ENCODE results near the gene PSMB10.

Gene PSMB10

DNA sequence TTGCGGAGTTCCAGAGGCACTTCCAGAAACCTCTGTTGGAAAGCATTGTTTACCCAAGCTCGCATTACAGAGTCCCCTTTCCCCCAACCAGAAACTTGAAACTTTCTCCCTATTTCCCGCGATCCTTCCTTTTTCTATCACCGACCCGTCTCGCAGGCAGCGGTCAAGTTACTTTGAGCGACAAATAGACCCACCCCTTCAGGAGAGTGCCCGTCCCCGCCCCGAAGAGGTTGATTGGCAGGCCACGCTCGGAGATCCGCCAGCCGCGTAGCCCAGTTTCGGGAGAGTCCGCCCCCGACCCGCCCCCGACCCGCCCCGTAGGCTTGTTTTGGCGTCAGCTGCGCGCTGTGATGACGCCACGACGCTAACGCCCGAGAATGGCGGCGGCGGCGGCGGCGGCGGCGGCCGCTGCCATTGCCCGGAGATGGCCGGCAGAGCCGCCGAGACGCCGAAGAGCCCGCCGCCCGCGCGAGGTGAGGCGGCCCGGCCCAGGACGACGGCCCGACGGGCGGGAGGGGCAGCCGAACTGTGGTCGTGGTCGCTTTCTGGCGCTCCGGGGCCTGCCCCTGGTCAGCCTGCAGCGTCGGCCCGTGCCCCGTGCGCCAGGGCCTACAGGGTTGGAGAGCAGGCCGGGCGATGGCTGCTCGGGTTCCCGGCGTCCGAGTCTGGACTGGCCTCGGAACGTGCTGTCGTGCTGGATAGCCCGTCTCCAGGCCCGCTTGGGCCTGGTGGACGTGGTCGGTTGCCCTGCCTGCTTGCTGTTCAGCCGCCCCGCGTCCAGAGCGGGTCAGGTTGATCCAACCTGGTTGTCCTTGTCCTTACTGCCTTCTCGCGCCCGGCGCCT, 43.5 kb downstream of the PSMB10 start, which contains the start of gene PSKH1:
Gene PSKH1, plus strand, starts transcription at position 356 of the 844 bp plus-strand sequence. CDS start 15,496 bp downstream, outside the sequence.
- peak; percentile 87 for DNase-seq (ENCODE audit: low read depth in 2 of 2)

GRCh38 chr16:67892375-67892774, 44.3 kb downstream of the PSMB10 start:
- DNase-seq (ENCODE audit: low read depth in 2 of 2), result no peak

GRCh38 chr16:67888331-67888730, 48.3 kb downstream of the PSMB10 start:
- no peak for DNase-seq (ENCODE audit: low read depth in 2 of 2)

DNA sequence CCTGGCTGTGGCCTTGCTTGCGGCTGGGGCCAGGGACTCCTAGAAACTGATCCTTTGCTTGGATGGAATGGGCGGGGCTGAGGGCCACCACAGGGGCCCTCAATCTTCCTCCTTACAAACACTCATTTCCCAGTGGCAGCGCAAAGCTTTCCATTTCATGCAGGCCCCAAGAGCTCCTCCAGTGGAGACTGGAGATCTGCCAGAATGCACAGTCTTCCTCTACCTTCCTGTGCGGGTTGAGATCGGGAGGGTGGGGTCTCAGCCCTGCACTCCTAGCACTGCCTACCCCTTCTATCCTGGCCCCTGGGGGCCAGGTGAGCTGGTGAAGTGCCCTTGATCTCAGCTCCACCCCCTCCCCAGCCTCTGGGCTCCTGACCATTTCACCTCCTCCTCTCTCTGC, 50.3 kb downstream of the PSMB10 start:
- no peak for DNase-seq (ENCODE audit: low read depth in 2 of 2)

- no peak for DNase-seq (ENCODE audit: low read depth in 2 of 2)
Observed at GRCh38 chr16:67885976-67886375, 50.7 kb downstream of the PSMB10 start.

DNA sequence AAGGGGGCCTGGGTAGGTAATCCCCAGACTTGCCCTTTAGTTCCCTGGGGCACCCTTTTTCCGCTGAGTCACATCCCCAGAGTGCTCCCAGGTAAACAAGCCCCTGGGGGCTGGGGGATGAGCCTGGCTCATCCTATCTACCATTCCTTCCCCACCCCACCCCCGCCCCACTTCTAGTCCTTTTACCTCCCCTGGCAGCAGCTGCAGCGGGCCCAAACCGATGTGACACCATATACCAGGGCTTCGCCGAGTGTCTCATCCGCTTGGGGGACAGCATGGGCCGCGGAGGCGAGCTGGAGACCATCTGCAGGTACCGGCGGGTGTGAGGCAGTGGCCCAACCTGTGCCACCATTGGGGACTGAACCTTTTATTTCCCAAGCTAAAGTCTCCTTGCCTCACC, 51.1 kb downstream of the PSMB10 start:
- DNase-seq (ENCODE audit: low read depth in 2 of 2), result no peak

- peak; percentile 78 to 80 for DNase-seq (ENCODE audit: low read depth in 2 of 2)
Observed at GRCh38 chr16:67884684-67885083, 52.0 kb downstream of the PSMB10 start, which contains the start of gene NRN1L. NRN1L (plus strand) TSS chr16:67884885; CDS start chr16:67884904, 19 bp downstream.

All from fibroblast of skin of left quadriceps (primary cell).